ENCODE results near the gene PDPN. TPM values are rescaled to one million over a fixed set of nuclear protein-coding genes. Genes with fewer than 3 reads are reported as not detected.

PDPN gene
- total RNA-seq, 1 donor from 2014 or later, result 1.0 TPM

DNA sequence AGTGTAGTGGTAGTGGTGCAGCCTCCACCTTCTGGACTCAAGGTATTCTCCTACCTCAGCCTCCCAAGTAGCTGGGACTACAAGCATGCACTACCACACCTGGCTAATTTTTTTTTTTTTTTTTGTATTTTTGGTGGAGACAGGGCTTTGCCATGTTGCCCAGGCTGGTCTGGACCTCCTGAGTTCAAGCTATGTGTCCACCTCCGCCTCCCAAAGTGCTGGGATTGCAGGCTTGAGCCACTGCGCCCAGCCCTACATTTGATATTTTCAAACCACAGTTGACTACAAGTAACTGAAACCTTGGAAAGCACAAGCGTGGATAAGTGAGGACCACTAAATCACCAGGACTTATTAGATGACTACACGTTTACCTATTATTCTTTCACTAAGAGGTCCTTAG, 10.0 kb upstream of the PDPN start:
- TF ChIP-seq, protein P1, sequence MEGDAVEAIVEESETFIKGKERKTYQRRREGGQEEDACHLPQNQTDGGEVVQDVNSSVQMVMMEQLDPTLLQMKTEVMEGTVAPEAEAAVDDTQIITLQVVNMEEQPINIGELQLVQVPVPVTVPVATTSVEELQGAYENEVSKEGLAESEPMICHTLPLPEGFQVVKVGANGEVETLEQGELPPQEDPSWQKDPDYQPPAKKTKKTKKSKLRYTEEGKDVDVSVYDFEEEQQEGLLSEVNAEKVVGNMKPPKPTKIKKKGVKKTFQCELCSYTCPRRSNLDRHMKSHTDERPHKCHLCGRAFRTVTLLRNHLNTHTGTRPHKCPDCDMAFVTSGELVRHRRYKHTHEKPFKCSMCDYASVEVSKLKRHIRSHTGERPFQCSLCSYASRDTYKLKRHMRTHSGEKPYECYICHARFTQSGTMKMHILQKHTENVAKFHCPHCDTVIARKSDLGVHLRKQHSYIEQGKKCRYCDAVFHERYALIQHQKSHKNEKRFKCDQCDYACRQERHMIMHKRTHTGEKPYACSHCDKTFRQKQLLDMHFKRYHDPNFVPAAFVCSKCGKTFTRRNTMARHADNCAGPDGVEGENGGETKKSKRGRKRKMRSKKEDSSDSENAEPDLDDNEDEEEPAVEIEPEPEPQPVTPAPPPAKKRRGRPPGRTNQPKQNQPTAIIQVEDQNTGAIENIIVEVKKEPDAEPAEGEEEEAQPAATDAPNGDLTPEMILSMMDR (IDR thresholded peaks at IDR 0.05), result no peak
- no peak for DNase-seq (ENCODE audit: low spot score)
- no peak overlapping the region for H3K27ac Mint-ChIP-seq (ENCODE audit: unreplicated experiment)

DNA sequence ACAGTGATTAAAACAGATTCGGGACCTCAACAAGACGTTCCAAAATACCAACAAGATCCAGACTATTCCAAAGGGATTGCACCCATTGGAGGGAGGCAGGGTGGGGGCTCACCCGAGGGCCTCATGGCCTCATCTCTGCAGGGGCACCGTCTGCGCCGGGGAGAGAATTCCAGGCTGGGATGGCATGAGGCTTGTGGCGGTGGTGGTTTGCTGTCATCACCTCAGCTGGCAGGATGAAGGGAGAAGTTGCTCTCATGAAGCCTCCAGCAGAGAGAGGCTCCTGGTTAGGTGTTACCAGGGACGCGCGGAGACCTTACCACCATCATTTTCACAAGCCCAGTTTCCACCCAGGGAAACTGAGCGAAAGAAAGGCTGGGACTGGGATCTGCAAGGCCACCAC, 6.7 kb upstream of the PDPN start:
- H3K9me3 Mint-ChIP-seq (ENCODE audit: low read depth), result peaks cover 4% of the 10 kb centered on the region
- DNase-seq (ENCODE audit: low spot score), result no peak
- no peak overlapping the region for H3K4me3 Mint-ChIP-seq (ENCODE audit: unreplicated experiment)
- peaks cover 18% of the 10 kb centered on the region for H3K27me3 Mint-ChIP-seq (ENCODE audit: low read depth)
- no peak overlapping the region for H3K27ac Mint-ChIP-seq (ENCODE audit: unreplicated experiment)
- TF ChIP-seq, protein P1 (IDR thresholded peaks at IDR 0.05), result no peak
- no peaks in the 10 kb centered on the region for H3K36me3 Mint-ChIP-seq (ENCODE audit: low read depth)
- no peaks in the 10 kb centered on the region for H3K4me1 Mint-ChIP-seq (ENCODE audit: low read depth)

More for the DNA sequence above, 10.0 kb upstream of the PDPN start:
- peaks cover 4% of the 10 kb centered on the region for H3K9me3 Mint-ChIP-seq (ENCODE audit: low read depth)
- H3K27me3 Mint-ChIP-seq (ENCODE audit: low read depth), result peaks cover 4% of the 10 kb centered on the region
- H3K4me3 Mint-ChIP-seq (ENCODE audit: unreplicated experiment), result no peak overlapping the region
- H3K36me3 Mint-ChIP-seq (ENCODE audit: low read depth), result no peaks in the 10 kb centered on the region
- no peaks in the 10 kb centered on the region for H3K4me1 Mint-ChIP-seq (ENCODE audit: low read depth)

DNA sequence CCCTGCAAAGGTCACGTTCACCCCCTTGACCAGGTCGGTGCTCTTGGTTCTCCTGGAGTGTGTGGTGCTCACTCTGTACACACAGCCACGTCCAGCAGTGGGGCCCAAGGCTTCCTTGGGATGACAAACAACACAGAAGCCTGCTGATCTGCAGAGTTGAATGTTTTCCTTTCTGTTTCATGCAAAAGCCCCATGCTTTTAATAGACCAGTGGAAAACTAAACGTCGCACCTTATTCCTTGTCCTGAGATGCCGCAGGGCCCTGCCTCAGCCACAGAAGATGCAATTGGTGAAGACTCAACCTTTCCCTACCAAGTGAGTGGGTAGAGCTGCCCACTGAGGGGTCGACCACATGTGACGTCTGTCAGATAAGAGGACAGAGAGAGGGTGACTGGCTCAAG, 5.8 kb upstream of the PDPN start:
- peaks cover 27% of the 10 kb centered on the region for H3K27me3 Mint-ChIP-seq (ENCODE audit: low read depth)
- TF ChIP-seq, protein P1 (IDR thresholded peaks at IDR 0.05), result no peak
- no peaks in the 10 kb centered on the region for H3K4me1 Mint-ChIP-seq (ENCODE audit: low read depth)
- peaks cover 4% of the 10 kb centered on the region for H3K9me3 Mint-ChIP-seq (ENCODE audit: low read depth)
- H3K27ac Mint-ChIP-seq (ENCODE audit: unreplicated experiment), result no peak overlapping the region
- H3K36me3 Mint-ChIP-seq (ENCODE audit: low read depth), result no peaks in the 10 kb centered on the region
- DNase-seq (ENCODE audit: low spot score), result no peak
- H3K4me3 Mint-ChIP-seq (ENCODE audit: unreplicated experiment), result no peak overlapping the region

DNA sequence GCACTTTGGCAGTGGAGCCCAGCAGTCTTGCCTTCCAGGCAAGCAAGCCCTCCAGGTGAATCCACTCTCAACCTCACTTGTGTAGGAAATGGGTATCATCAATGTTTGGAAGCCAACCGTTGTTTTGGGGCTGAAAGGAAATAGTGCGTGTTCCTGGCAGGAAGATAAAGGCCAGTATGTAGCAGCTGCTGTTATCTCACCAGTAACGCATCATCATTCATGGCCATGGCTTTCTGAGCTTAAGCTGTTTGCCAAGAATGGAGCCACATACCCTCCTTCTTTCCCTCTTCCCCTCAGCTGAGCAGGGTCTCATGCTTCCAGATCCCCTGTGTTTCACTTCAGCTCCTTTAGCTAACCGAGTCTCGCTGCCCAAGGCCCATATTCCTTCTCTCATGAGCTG, 2.2 kb upstream of the PDPN start:
- no peak overlapping the region for H3K4me3 Mint-ChIP-seq (ENCODE audit: unreplicated experiment)
- TF ChIP-seq, protein P1 (IDR thresholded peaks at IDR 0.05), result no peak
- H3K27ac Mint-ChIP-seq (ENCODE audit: unreplicated experiment), result no peak overlapping the region
- DNase-seq (ENCODE audit: low spot score), result no peak
- H3K36me3 Mint-ChIP-seq (ENCODE audit: low read depth), result no peaks in the 10 kb centered on the region
- no peaks in the 10 kb centered on the region for H3K9me3 Mint-ChIP-seq (ENCODE audit: low read depth)
- H3K4me1 Mint-ChIP-seq (ENCODE audit: low read depth), result peaks cover 5% of the 10 kb centered on the region
- H3K27me3 Mint-ChIP-seq (ENCODE audit: low read depth), result peaks cover 39% of the 10 kb centered on the region

DNA sequence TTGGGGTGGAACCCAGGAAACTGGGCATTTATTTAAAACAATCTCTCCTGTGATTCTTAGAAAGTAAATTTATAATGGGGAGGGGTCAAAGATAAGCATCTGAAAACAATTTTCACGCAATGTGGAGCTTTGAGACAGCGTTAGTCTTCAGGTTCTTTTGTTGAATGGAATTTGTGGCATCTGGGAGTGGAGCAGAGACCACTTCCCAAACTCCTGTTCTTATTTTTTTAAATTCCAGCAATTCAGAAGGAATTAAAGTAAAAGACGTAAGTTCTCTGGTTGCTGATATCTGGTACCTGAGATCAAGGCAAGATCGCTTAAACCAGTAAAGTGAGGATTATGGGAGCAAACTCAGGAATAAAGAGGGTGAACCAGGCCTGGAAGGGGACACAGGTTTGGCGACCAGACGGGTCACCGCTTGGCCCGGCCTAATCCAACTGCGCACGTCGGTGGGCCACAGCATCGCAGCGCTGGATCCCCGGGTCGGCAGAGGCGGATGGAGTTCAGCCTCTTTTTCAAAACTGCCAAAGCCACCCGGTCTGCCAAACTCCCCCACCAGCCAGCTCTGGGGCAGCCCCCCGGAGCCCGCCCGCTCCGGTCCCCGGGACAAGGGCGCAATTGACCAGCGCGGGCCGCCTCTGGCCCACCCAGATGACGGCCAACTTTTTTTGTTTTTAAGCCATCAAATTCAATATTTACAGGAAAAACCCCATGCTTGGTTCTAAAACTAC, 754 bp upstream of the PDPN start:
- peaks cover 36% of the 10 kb centered on the region for H3K27me3 Mint-ChIP-seq (ENCODE audit: low read depth)
- DNase-seq (ENCODE audit: low spot score), result no peak
- H3K4me3 Mint-ChIP-seq (ENCODE audit: unreplicated experiment), result no peak overlapping the region

More for the DNA sequence above, 754 bp upstream of the PDPN start:
- Mint-ChIP-seq H3K27ac (ENCODE audit: unreplicated experiment) (no peak overlapping the region), H3K4me1 (ENCODE audit: low read depth) (peaks cover 5% of the 10 kb centered on the region), H3K9me3 (ENCODE audit: low read depth) (no peaks in the 10 kb centered on the region), H3K36me3 (ENCODE audit: low read depth) (no peaks in the 10 kb centered on the region)
- TF ChIP-seq, protein P1 (IDR thresholded peaks at IDR 0.05), result no peak

All from chondrocyte (in vitro differentiated cells).